ENCODE data around the gene CPNE2.
"Not testable (repeated sequence)": the region's sequence is repeated elsewhere in the genome, so short reads cannot be mapped to it uniquely, and the experiment has no call there.

The CPNE2 gene

DNA sequence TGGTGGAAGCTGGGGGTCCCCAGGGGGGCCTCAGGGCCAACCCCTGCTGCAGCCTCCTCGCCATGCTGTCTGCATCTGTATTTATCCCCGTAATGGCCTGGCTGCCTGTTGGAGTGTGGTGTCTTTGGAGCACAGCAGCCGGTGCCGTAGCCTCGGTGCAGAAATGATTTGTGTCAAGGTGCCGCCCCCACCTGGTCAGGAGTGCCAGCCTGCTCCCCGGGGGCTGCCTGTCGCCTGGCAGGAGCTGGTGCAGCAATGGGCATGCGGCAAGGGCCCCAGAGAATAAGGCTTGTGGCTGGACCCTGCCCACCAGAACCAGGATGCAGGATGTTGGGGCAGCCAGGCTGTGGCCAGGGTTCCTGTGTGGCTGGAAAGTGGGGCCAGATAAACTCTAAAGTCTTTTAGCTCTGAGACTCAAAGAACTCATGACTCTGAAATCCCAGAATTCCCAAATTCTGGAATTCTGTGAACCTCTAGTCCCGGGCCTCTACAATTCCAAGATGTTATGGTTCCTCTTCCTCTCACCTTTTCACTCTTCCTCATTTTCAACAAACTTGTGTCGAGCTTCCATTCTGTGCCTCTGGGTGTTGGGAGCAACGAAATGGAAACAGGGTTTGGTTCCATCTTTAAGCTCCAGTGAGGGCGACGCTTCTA lies 5.9 kb downstream of the CPNE2 start:
- no peak for DNase-seq (ENCODE audit: low read depth)

- not testable (repeated sequence) for DNase-seq (ENCODE audit: low read depth)
Measured at GRCh38 chr16:57099965-57100364, 7.6 kb downstream of the CPNE2 start.

- no peak for DNase-seq (ENCODE audit: low read depth)
Measured at GRCh38 chr16:57100445-57100844, 8.1 kb downstream of the CPNE2 start.

GRCh38 chr16:57102888-57103851 lies 10.8 kb downstream of the CPNE2 start:
- no peak for DNase-seq (ENCODE audit: low read depth)

DNA sequence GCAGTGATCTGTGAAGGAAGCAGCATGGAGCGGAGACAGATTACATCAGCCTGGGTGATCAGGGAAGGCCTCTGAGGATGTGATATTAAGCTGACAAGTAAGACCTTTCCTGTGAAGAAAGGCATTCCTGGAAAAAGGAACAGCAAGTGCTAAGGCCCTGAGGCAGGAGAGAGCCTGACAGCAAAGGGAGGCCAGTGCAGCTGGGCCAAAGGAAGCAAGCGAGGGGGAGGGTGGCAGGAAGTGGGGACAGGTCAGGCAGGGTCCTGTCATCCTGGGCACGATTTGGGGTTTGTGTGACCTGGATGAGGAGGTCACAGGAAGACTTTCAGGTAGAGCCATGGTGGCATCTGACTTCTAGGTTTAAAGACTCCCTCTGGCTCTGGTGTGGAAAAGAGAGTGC lies 12.3 kb downstream of the CPNE2 start:
- no peak for DNase-seq (ENCODE audit: low read depth)

DNA sequence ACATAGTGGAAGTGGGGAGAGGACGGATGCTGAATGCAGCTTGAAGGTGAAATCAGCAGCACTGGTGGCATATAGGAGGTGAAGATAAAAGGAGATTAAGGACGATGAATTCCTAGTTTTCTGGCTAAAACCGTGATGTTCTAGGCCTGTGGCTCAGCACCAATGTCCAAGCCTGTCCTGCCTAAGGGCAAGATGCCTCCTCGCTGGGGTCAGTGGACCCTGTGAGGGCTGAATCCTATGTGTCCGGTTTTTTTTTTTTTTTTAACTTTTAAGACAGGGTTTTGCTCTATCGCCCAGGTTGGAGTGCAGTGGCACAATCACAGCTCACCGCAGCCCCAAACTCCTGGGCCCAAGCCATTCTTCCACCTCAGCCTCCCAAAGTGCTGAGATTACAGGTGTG lies 12.8 kb downstream of the CPNE2 start:
- DNase-seq (ENCODE audit: low read depth): no peak

DNA sequence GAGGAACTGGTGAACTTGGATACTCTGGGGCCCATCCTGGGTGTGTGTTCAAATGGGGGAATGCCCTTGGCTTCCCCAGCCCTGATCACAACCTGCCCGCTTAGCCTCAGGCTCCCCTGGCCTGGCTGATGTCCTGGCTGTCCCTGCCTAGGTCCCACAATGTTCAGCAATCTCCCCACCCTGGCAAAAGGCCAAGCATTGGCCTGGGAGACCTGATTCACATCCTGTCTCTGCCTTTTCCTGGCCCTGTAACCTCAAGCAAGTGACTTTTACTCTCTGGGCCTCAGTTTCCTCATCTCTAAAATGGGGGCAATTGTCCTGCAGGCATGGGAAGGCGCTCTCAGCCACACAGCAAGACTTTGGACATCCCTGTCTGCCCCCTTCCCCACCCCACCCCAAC lies 14.4 kb downstream of the CPNE2 start:
- no peak for DNase-seq (ENCODE audit: low read depth)

DNA sequence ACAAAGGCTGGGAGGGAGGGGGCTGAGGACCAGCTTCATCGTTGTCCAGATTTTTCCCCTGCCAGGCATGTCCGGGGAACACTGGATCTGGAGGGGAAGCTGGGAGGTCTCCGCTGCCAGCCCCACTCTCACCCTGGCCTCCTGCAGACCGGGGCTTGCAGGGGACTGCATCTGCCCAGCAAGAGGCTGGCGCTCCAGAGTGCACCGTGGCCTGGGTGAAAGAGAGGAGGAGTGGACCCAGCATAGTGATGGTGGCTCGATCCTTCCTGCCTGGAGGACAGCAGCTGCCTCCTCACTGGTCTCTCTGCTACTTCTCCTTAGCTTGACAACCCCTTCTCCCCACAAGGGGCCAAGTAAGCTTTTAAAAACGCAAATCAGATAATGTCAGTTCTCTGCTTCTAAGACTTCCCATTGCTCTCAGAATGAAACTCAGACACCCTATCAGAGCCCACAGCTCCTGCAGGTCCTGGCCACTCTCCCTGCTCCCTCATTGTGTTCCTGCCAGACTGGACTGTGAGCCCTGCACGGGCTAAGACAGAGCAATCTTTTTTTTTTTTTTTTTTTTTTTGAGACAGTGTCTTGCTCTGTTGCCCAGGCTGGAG lies 15.0 kb downstream of the CPNE2 start:
- no peak for DNase-seq (ENCODE audit: low read depth)

GRCh38 chr16:57108432-57108831 lies 16.0 kb downstream of the CPNE2 start:
- no peak for DNase-seq (ENCODE audit: low read depth)

- not testable (repeated sequence) for DNase-seq (ENCODE audit: low read depth)
Measured at GRCh38 chr16:57109259-57110105, 17.1 kb downstream of the CPNE2 start.

DNA sequence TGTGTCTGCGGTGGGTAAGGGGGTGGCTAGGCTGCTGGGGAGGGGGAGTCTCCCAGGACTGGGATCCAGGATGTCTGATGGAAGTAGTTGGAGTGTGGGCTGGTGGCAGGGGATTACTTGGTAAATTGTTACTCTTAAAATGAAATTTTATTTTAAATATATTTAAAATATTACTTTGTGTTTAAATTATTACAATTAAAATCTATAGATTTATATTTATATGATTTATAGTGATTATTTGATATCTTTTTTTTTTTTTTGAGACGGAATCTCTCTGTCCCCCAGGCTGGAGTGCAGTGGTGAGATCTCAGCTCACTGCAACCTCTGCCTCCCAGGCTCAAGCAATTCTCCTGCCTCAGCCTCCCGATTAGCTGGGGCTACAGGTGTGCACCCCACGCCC lies 18.6 kb downstream of the CPNE2 start:
- DNase-seq (ENCODE audit: low read depth): no peak

GRCh38 chr16:57111420-57111819 lies 19.0 kb downstream of the CPNE2 start:
- DNase-seq (ENCODE audit: low read depth): no peak

- DNase-seq (ENCODE audit: low read depth): no peak
Measured at GRCh38 chr16:57112403-57113041, 20.1 kb downstream of the CPNE2 start.

DNA sequence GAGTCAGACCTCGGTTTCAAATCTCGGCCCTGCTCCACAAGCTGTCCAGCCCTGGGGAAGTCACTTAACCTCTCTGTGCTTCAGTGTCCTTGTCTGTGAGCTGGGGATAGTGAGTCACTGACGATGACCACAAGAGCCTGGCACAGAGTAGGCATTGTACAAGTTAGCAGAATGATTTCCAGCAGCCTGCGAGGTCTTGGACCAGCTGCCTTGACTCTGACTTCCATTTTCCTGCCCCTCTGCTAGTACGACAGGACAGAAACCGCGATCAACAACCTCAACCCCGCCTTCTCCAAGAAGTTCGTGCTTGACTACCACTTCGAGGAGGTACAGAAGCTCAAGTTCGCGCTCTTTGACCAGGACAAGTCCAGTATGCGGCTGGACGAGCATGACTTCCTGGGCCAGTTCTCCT lies 20.7 kb downstream of the CPNE2 start:
- peak; percentile 54 for DNase-seq (ENCODE audit: low read depth)

GRCh38 chr16:57113664-57114063 lies 21.3 kb downstream of the CPNE2 start:
- no peak for DNase-seq (ENCODE audit: low read depth)

DNA sequence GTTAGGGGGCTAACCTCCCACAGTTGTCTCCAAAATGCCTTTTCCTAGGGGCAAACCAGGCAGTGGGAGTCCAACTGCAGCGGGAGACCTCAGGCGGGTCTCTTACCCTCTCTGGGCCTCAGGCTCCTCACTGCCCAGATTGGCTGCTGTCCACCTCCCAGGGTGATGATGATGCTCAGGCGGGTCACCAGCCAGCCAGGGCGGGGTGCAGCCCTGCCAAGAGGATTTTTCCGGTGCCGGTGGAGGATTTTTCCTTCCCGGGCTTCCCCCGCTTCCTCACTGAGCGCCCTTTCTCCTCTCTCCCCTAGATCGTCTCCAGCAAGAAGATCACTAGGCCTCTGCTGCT lies 22.8 kb downstream of the CPNE2 start:
- DNase-seq (ENCODE audit: low read depth): no peak

GRCh38 chr16:57115514-57116182 lies 23.3 kb downstream of the CPNE2 start:
- peak; percentile 18 for DNase-seq (ENCODE audit: low read depth)

DNA sequence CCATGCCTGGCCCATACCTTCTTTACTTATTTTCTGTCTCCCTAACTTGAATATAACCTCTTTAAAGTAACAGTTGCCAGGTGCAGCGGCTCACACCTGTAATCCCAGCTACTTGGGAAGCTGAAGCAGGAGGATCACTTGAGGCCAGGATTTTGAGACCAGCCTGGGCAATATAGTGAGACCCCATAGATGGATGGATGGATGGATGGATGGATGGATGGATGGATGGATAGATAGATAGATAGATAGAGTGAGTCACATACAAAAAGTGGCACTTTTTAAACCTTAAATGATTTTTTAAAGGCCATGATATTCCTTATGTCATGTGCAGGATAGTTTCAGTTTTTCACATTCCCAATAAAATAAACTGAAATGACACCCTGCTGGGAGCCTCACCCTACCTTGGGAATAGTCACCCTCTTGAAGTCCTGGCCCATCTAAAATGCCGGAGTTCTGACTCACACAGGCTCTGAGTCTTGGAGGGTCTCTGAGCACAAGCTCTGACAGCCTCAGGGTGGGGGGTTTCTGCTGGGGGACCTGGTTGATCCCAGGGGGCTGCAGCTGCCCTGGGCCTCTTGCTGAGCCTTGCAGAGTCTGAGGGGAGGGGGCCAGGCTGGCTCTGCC lies 26.2 kb downstream of the CPNE2 start:
- DNase-seq (ENCODE audit: low read depth): no peak

DNA sequence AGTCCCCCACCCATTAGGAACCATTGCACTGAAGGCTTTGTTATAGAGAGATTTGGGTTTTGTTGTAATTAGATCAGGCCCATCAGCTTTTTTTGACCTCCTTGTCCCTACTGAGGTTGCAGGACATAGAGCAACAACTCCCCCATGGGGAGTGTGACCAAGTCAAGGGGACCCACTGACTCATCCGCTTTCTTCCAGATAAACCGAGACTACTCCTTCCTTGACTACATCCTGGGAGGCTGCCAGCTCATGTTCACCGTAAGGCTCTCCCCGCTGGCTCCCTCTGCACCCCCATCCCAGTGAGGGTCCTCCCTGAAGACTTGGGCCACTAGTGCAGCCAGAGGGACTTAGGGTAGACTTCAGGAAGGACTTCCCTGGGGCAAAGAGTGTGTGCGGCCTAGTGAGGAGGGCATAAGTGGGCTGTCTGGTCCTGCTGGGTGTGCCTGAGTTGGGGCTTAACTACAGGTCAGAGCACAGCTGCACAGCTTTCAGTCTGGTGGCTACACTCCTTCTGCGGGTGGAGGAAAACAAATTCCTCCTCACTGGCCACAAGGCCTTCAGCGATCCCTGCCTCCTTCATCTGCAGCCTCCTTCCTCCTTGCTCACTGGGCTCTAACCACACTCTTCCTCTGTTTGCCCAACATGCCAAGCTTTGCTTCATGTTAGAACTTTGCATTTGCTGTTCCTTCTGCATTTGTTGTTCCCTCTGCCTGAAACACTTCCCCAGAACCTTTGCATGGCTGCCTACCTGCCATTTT lies 31.0 kb downstream of the CPNE2 start:
- DNase-seq (ENCODE audit: low read depth): no peak

All from fibroblast of gingiva (primary cell).